ENCODE data around the gene ASF1A.
A peak's percentile ranks its signal among the peaks of the same experiment; 100 is the strongest.
"Not testable (repeated sequence)": the region's sequence is repeated elsewhere in the genome, so short reads cannot be mapped to it uniquely, and the experiment has no call there.

ASF1A gene

GRCh38 chr6:118893807-118894424 lies at the start of gene ASF1A:
Gene ASF1A (plus strand): TSS chr6:118894152. CDS start chr6:118894414, 262 bp downstream.
- peak; percentile 95 for DNase-seq (ENCODE audit: low spot score)

GRCh38 chr6:118844915-118845314 lies 49.0 kb upstream of the ASF1A start:
- no peak for DNase-seq (ENCODE audit: low spot score)

- DNase-seq (ENCODE audit: low spot score), result no peak
Observed at GRCh38 chr6:118853408-118853807, 40.5 kb upstream of the ASF1A start.

GRCh38 chr6:118856301-118856700 lies 37.7 kb upstream of the ASF1A start:
- DNase-seq (ENCODE audit: low spot score), result no peak

- DNase-seq (ENCODE audit: low spot score), result no peak
Observed at GRCh38 chr6:118859517-118860064, 34.4 kb upstream of the ASF1A start.

GRCh38 chr6:118860363-118860762 lies 33.6 kb upstream of the ASF1A start:
- DNase-seq (ENCODE audit: low spot score), result no peak

GRCh38 chr6:118860880-118861279 lies 33.1 kb upstream of the ASF1A start:
- DNase-seq (ENCODE audit: low spot score), result no peak

GRCh38 chr6:118862443-118862842 lies 31.5 kb upstream of the ASF1A start:
- no peak for DNase-seq (ENCODE audit: low spot score)

GRCh38 chr6:118864341-118865099 lies 29.4 kb upstream of the ASF1A start:
- no peak for DNase-seq (ENCODE audit: low spot score)

- no peak for DNase-seq (ENCODE audit: low spot score)
Observed at GRCh38 chr6:118865100-118865391, 28.9 kb upstream of the ASF1A start.

- no peak for DNase-seq (ENCODE audit: low spot score)
Observed at GRCh38 chr6:118867181-118867580, 26.8 kb upstream of the ASF1A start.

- not testable (repeated sequence) for DNase-seq (ENCODE audit: low spot score)
Observed at GRCh38 chr6:118868901-118869300, 25.1 kb upstream of the ASF1A start.

GRCh38 chr6:118869350-118869749 lies 24.6 kb upstream of the ASF1A start:
- peak; percentile 23 for DNase-seq (ENCODE audit: low spot score)

- no peak for DNase-seq (ENCODE audit: low spot score)
Observed at GRCh38 chr6:118869894-118870589, 23.9 kb upstream of the ASF1A start.

- DNase-seq (ENCODE audit: low spot score), result no peak
Observed at GRCh38 chr6:118871331-118871730, 22.6 kb upstream of the ASF1A start.

- no peak for DNase-seq (ENCODE audit: low spot score)
Observed at GRCh38 chr6:118872318-118872717, 21.6 kb upstream of the ASF1A start.

GRCh38 chr6:118872726-118873125 lies 21.2 kb upstream of the ASF1A start:
- DNase-seq (ENCODE audit: low spot score), result no peak

- DNase-seq (ENCODE audit: low spot score), result no peak
Observed at GRCh38 chr6:118873239-118873638, 20.7 kb upstream of the ASF1A start.

- no peak for DNase-seq (ENCODE audit: low spot score)
Observed at GRCh38 chr6:118875672-118876071, 18.3 kb upstream of the ASF1A start.

GRCh38 chr6:118876198-118876597 lies 17.8 kb upstream of the ASF1A start:
- no peak for DNase-seq (ENCODE audit: low spot score)

- peak; percentile 8 for DNase-seq (ENCODE audit: low spot score)
Observed at GRCh38 chr6:118876814-118877213, 17.1 kb upstream of the ASF1A start.

- DNase-seq (ENCODE audit: low spot score), result no peak
Observed at GRCh38 chr6:118877806-118878205, 16.1 kb upstream of the ASF1A start.
